MM.1S (cell line): ENCODE measurements around the gene ST3GAL4.

Source experiments
- EZH2 ChIP-seq: fragments of 300-600 bp; sonication (generic); optimal IDR thresholded peaks from 2 replicates; pipeline ENCODE3; 2017; ENCODE audit warnings: low read depth, mild to moderate bottlenecking, antibody characterized with exemption, low read length, mixed read lengths
- TF ChIP-seq, protein P1 (sequence below): fragments of 300-600 bp; sonication (generic); IDR thresholded peaks from 2 replicates; pipeline ENCODE4 v1.5.1; 2016; ENCODE audit warnings: antibody characterized with exemption, low read length, mixed read lengths

DNA sequence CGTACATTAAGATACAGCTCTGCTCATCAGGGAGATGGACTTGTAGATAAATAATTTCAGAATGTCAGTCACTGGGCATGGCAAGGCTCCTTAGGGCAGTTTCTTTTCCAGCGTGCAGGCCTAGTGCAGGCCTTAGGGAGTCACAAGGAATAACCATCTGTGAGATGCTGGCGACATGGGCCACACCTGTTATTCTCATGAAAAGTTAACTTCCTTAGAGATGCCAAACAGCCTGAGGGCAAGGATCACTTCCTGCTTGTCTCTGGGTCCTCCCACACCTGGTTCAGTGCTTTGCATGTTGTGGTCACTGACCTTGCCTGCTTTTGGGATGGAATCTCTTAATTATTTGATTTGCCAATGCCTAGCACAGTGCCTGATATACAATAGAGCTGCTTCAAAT is 70.6 kb downstream of the ST3GAL4 start:
- TF ChIP-seq, protein P1, sequence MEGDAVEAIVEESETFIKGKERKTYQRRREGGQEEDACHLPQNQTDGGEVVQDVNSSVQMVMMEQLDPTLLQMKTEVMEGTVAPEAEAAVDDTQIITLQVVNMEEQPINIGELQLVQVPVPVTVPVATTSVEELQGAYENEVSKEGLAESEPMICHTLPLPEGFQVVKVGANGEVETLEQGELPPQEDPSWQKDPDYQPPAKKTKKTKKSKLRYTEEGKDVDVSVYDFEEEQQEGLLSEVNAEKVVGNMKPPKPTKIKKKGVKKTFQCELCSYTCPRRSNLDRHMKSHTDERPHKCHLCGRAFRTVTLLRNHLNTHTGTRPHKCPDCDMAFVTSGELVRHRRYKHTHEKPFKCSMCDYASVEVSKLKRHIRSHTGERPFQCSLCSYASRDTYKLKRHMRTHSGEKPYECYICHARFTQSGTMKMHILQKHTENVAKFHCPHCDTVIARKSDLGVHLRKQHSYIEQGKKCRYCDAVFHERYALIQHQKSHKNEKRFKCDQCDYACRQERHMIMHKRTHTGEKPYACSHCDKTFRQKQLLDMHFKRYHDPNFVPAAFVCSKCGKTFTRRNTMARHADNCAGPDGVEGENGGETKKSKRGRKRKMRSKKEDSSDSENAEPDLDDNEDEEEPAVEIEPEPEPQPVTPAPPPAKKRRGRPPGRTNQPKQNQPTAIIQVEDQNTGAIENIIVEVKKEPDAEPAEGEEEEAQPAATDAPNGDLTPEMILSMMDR, result no peak
- no peak for TF ChIP-seq EZH2
